Measurements from ENCODE around the gene ENTREP1.

DNA sequence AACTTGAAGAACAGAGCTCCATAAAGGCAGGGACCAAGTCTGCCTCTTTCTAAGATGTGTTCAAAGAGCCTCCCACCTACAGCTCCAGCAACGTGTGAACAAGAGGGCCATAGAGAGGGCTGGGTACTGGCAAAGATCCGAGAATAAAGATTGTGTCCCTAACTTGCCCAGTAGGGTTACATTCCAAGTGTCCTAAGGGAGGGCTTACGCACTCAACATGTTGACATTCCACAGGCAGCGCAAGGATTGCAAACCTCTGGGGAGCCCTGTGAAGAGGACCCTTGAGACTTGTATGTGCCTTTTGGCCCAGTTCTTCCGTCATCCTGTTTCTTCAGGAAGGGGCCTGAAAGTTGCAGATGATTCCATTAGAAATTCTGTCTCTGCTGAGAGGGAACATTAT lies 48.2 kb upstream of the ENTREP1 start:
- TF ChIP-seq, protein P1, sequence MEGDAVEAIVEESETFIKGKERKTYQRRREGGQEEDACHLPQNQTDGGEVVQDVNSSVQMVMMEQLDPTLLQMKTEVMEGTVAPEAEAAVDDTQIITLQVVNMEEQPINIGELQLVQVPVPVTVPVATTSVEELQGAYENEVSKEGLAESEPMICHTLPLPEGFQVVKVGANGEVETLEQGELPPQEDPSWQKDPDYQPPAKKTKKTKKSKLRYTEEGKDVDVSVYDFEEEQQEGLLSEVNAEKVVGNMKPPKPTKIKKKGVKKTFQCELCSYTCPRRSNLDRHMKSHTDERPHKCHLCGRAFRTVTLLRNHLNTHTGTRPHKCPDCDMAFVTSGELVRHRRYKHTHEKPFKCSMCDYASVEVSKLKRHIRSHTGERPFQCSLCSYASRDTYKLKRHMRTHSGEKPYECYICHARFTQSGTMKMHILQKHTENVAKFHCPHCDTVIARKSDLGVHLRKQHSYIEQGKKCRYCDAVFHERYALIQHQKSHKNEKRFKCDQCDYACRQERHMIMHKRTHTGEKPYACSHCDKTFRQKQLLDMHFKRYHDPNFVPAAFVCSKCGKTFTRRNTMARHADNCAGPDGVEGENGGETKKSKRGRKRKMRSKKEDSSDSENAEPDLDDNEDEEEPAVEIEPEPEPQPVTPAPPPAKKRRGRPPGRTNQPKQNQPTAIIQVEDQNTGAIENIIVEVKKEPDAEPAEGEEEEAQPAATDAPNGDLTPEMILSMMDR (IDR thresholded peaks at IDR 0.05; ENCODE audit: low read depth, low read length, poor library complexity, severe bottlenecking) = no peak
- no peak for TF ChIP-seq EZH2phosphoT487 (IDR thresholded peaks at IDR 0.05; ENCODE audit: borderline replicate concordance, low read length)
